A673 (cell line): ENCODE results near the gene MARS1. TPM values are rescaled to one million over a fixed set of nuclear protein-coding genes. Genes with fewer than 3 reads are reported as not detected.
"Not testable (repeated sequence)": the region's sequence is repeated elsewhere in the genome, so short reads cannot be mapped to it uniquely, and the experiment has no call there.

Experiments used
- BruUV-seq: library from RNA; stranded (reverse); fragments of 400-500 nt; replicated peaks from 2 replicates; lab custom pipeline; 2021; lab: Mats Ljungman, UMichigan
- CTCF ChIA-PET: fragments of 300-600 bp; sonication (Branson Sonifier 250); formaldehyde crosslinking; loops from one replicate; lab custom pipeline; 2022; ENCODE audit warnings: antibody characterized with exemption; lab: Charles Lee
- POLR2A ChIA-PET: fragments of 300-600 bp; sonication (Branson Sonifier 250); formaldehyde crosslinking; loops from one replicate; lab custom pipeline; 2022; ENCODE audit warnings: antibody characterized with exemption; ENCODE audit not compliant: low non-redundant PET; lab: Charles Lee
- DNase-seq: peaks from one replicate; pipeline ENCODE4 v3.0.0-alpha.2; 2015; ENCODE audit warnings: low spot score
- H3K27ac ChIP-seq: fragments of 200-600 bp; sonication (generic); 2 replicates; pipeline ENCODE4 v1.5.1; 2016; ENCODE audit warnings: mixed run types, low read depth, mild to moderate bottlenecking, mixed read lengths, antibody characterized with exemption, low read length; ENCODE audit not compliant: poor library complexity, severe bottlenecking
- H3K27me3 ChIP-seq: fragments of 200-600 bp; sonication (generic); replicated peaks from 2 replicates; pipeline ENCODE4 v1.6.1; 2017; ENCODE audit warnings: mixed run types, low read depth, mild to moderate bottlenecking, mixed read lengths, antibody characterized with exemption, low read length; ENCODE audit not compliant: insufficient read depth, poor library complexity
- H3K36me3 ChIP-seq: fragments of 200-600 bp; sonication (generic); 2 replicates; pipeline ENCODE4 v1.6.1; 2016; ENCODE audit warnings: mixed run types, mild to moderate bottlenecking, mixed read lengths, antibody characterized with exemption, low read length; ENCODE audit not compliant: insufficient read depth, poor library complexity, severe bottlenecking
- H3K4me1 ChIP-seq: fragments of 200-600 bp; sonication (generic); 2 replicates; pipeline ENCODE4 v1.6.1; 2017; ENCODE audit warnings: mixed run types, mild to moderate bottlenecking, mixed read lengths, antibody characterized with exemption, low read length; ENCODE audit not compliant: insufficient read depth, poor library complexity, severe bottlenecking
- H3K4me3 ChIP-seq: fragments of 200-600 bp; sonication (generic); 2 replicates; pipeline ENCODE4 v1.5.1; 2016; ENCODE audit warnings: low read depth, mixed run types, mild to moderate bottlenecking, mixed read lengths, low read length; ENCODE audit not compliant: poor library complexity, severe bottlenecking
- H3K9me3 ChIP-seq: fragments of 200-600 bp; sonication (generic); 2 replicates; pipeline ENCODE4 v1.6.1; 2016; ENCODE audit warnings: mixed run types, low read depth, mild to moderate bottlenecking, mixed read lengths, antibody characterized with exemption, low read length; ENCODE audit not compliant: poor library complexity, severe bottlenecking
- CTCF ChIP-seq: fragments of 300-800, 200-600 bp; sonication (generic); conservative IDR thresholded peaks from 2 replicates; pipeline ENCODE4 v1.5.1; 2017; ENCODE audit warnings: low read depth, mild to moderate bottlenecking, antibody characterized with exemption, low read length, moderate library complexity, mixed read lengths
- EZH2 ChIP-seq: fragments of 200-600 bp; sonication (generic); IDR thresholded peaks from 2 replicates; pipeline ENCODE4 v1.6.1; 2017; ENCODE audit warnings: borderline replicate concordance, low read depth, mild to moderate bottlenecking, mixed read lengths, antibody characterized with exemption, low read length; ENCODE audit not compliant: poor library complexity, severe bottlenecking
- intact Hi-C: fragments of 100-400 bp; cut with micrococcal nuclease; formaldehyde crosslinking; loops from one replicate; pipeline ENCODE4 v1.10.0; 2022; ENCODE audit not compliant: unreplicated experiment
- total RNA-seq: library from RNA; stranded (reverse); gene quantifications from 2 replicates; pipeline ENCODE4 v1.2.3, GENCODE V29; 2021

MARS1 gene
- total RNA-seq, 1 experiment from 2014 or later: 467 TPM

- no TSS peak for BruUV-seq
- POLR2A ChIA-PET: no interaction called here
- CTCF ChIA-PET: no interaction called here
Observed at GRCh38 chr12:57558864-57559263, 71.0 kb downstream of the MARS1 start.

GRCh38 chr12:57560516-57560915 lies 72.6 kb downstream of the MARS1 start:
- H3K27me3 ChIP-seq: no peaks in the 10 kb centered on the region
- H3K27ac ChIP-seq: no peak overlapping the region
- no peak for DNase-seq
- H3K9me3 ChIP-seq: no peaks in the 10 kb centered on the region
- POLR2A ChIA-PET: no interaction called here
- no peaks in the 10 kb centered on the region for H3K36me3 ChIP-seq
- intact Hi-C loops: no loop called here
- no TSS peak for BruUV-seq
- CTCF ChIA-PET: no interaction called here
- no peaks in the 10 kb centered on the region for H3K4me1 ChIP-seq
- H3K4me3 ChIP-seq: no peak overlapping the region
- TF ChIP-seq CTCF: no peak
- no peak for TF ChIP-seq EZH2

More at GRCh38 chr12:57558864-57559263, 71.0 kb downstream of the MARS1 start:
- Histone ChIP-seq H3K27me3 (no peaks in the 10 kb centered on the region), H3K36me3 (no peaks in the 10 kb centered on the region), H3K9me3 (no peaks in the 10 kb centered on the region), H3K27ac (no peak overlapping the region), H3K4me1 (peaks cover under 1% of the 10 kb centered on the region), H3K4me3 (no peak overlapping the region)
- DNase-seq: no peak
- no peak for TF ChIP-seq EZH2
- no peak for TF ChIP-seq CTCF
- intact Hi-C loops: no loop called here

GRCh38 chr12:57561117-57561516 lies 73.2 kb downstream of the MARS1 start:
- H3K36me3 ChIP-seq, POLR2A ChIA-PET, DNase-seq, H3K27ac ChIP-seq, H3K9me3 ChIP-seq, CTCF ChIA-PET, intact Hi-C loops, H3K27me3 ChIP-seq, H3K4me1 ChIP-seq, BruUV-seq, H3K4me3 ChIP-seq: not testable (repeated sequence)

GRCh38 chr12:57563358-57563757 lies 75.5 kb downstream of the MARS1 start:
- H3K9me3 ChIP-seq: no peaks in the 10 kb centered on the region
- DNase-seq: no peak
- no peaks in the 10 kb centered on the region for H3K4me1 ChIP-seq
- CTCF ChIA-PET: no interaction called here
- H3K27ac ChIP-seq: no peak overlapping the region
- no peaks in the 10 kb centered on the region for H3K36me3 ChIP-seq
- TF ChIP-seq EZH2: no peak
- TF ChIP-seq CTCF: no peak
- POLR2A ChIA-PET: no interaction called here
- no TSS peak for BruUV-seq
- H3K27me3 ChIP-seq: no peaks in the 10 kb centered on the region
- no peak overlapping the region for H3K4me3 ChIP-seq
- intact Hi-C loops: no loop called here
